PC-3 (cell line): Measurements from ENCODE around the gene SUN1. TPM values are rescaled to one million over a fixed set of nuclear protein-coding genes. Genes with fewer than 3 reads are reported as not detected.
"Not testable (repeated sequence)": the region's sequence is repeated elsewhere in the genome, so short reads cannot be mapped to it uniquely, and the experiment has no call there.

Experiments
- ATAC-seq: fragments of 200-7000 bp; cut with Tn5 transposase; 2 replicates; pipeline ENCODE4 v1.9.1; 2020; ENCODE audit warnings: mild to moderate bottlenecking, moderate library complexity
- BruUV-seq: library from RNA; stranded (reverse); fragments of 400-500 nt; replicated peaks from 2 replicates; lab custom pipeline; 2021; lab: Mats Ljungman, UMichigan
- CTCF ChIA-PET: fragments of 300-600 bp; sonication (Branson Sonifier 250); formaldehyde crosslinking; loops from one replicate; lab custom pipeline; 2022; ENCODE audit warnings: antibody characterized with exemption; lab: Charles Lee
- POLR2A ChIA-PET: fragments of 300-600 bp; sonication (Branson Sonifier 250); formaldehyde crosslinking; loops from one replicate; lab custom pipeline; 2022; ENCODE audit warnings: antibody characterized with exemption; ENCODE audit not compliant: unreplicated experiment; lab: Charles Lee
- DNase-seq: peaks from one replicate; pipeline ENCODE4 v3.0.0-alpha.2; 2015
- H2AFZ ChIP-seq: fragments of 300-600 bp; sonication (generic); 2 replicates; pipeline ENCODE4 v1.6.0; 2016; ENCODE audit warnings: antibody characterized with exemption, low read length
- H3F3A ChIP-seq: fragments of 300-600 bp; sonication (generic); one replicate; pipeline ENCODE4 v1.6.0; 2017; ENCODE audit warnings: antibody characterized with exemption, low read length, control low read depth, mild to moderate bottlenecking; ENCODE audit not compliant: unreplicated experiment
- H3K27ac ChIP-seq: fragments of 300-600 bp; sonication (generic); 2 replicates; pipeline ENCODE4 v1.5.1; 2016; ENCODE audit warnings: mild to moderate bottlenecking, low read length
- H3K27me3 ChIP-seq: fragments of 300-600 bp; sonication (generic); 2 replicates; pipeline ENCODE4 v1.6.1; 2016; ENCODE audit warnings: low read length, mixed read lengths
- H3K36me3 ChIP-seq: fragments of 300-600 bp; sonication (generic); 2 replicates; pipeline ENCODE4 v1.6.1; 2016; ENCODE audit warnings: low read depth, mixed run types, low read length, mixed read lengths
- H3K4me1 ChIP-seq: fragments of 300-600 bp; sonication (generic); 2 replicates; pipeline ENCODE4 v1.5.1; 2016; ENCODE audit warnings: low read length; ENCODE audit not compliant: insufficient read depth
- H3K4me2 ChIP-seq: fragments of 300-600 bp; sonication (generic); 2 replicates; pipeline ENCODE4 v1.6.0; 2016; ENCODE audit warnings: low read length
- H3K4me3 ChIP-seq: fragments of 300-600 bp; sonication (generic); 2 replicates; pipeline ENCODE4 v1.5.1; 2016; ENCODE audit warnings: mild to moderate bottlenecking, low read length, mixed read lengths
- H3K79me2 ChIP-seq: fragments of 300-600 bp; sonication (generic); 2 replicates; pipeline ENCODE4 v1.6.1; 2017; ENCODE audit warnings: low read length, mixed read lengths
- H3K9ac ChIP-seq: fragments of 300-600 bp; sonication (generic); 2 replicates; pipeline ENCODE4 v1.6.0; 2016; ENCODE audit warnings: mild to moderate bottlenecking, low read length
- H3K9me2 ChIP-seq: fragments of 300-600 bp; sonication (generic); replicated peaks from 2 replicates; pipeline ENCODE4 v1.6.1; 2016; ENCODE audit warnings: mixed run types, low read length, mixed read lengths
- H3K9me3 ChIP-seq: fragments of 300-600 bp; sonication (generic); 2 replicates; pipeline ENCODE4 v1.6.1; 2016; ENCODE audit warnings: low read length, mixed read lengths
- H4K20me1 ChIP-seq: fragments of 300-600 bp; sonication (generic); 2 replicates; pipeline ENCODE4 v1.6.1; 2016; ENCODE audit warnings: low read length, mixed read lengths
- EZH2 ChIP-seq: fragments of 300-600 bp; sonication (generic); IDR thresholded peaks from one replicate; pipeline ENCODE4 v1.6.1; 2017; ENCODE audit warnings: antibody characterized with exemption, mild to moderate bottlenecking, low read length; ENCODE audit not compliant: unreplicated experiment
- EZH2phosphoT487 ChIP-seq: fragments of 300-600 bp; sonication (generic); IDR thresholded peaks from 2 replicates; pipeline ENCODE4 v1.6.1; 2018; ENCODE audit warnings: mild to moderate bottlenecking, antibody characterized with exemption, low read length, borderline replicate concordance
- intact Hi-C: fragments of 100-400 bp; cut with micrococcal nuclease; formaldehyde crosslinking; loops from 2 replicates; pipeline ENCODE4 v1.9.0; 2023
- total RNA-seq: library from RNA; depleted of rRNA; stranded (reverse); fragments of >200 nt; gene quantifications from 2 replicates; pipeline ENCODE4 v1.2.3, GENCODE V29; 2014
- TF ChIP-seq, protein P1 (sequence below): fragments of 300-600 bp; sonication (generic); conservative IDR thresholded peaks from 2 replicates; pipeline ENCODE4 v1.5.1; 2017; ENCODE audit warnings: antibody characterized with exemption, low read depth, mild to moderate bottlenecking, low read length

SUN1 gene
- total RNA-seq, 1 experiment from 2014 or later = 92.5 TPM

DNA sequence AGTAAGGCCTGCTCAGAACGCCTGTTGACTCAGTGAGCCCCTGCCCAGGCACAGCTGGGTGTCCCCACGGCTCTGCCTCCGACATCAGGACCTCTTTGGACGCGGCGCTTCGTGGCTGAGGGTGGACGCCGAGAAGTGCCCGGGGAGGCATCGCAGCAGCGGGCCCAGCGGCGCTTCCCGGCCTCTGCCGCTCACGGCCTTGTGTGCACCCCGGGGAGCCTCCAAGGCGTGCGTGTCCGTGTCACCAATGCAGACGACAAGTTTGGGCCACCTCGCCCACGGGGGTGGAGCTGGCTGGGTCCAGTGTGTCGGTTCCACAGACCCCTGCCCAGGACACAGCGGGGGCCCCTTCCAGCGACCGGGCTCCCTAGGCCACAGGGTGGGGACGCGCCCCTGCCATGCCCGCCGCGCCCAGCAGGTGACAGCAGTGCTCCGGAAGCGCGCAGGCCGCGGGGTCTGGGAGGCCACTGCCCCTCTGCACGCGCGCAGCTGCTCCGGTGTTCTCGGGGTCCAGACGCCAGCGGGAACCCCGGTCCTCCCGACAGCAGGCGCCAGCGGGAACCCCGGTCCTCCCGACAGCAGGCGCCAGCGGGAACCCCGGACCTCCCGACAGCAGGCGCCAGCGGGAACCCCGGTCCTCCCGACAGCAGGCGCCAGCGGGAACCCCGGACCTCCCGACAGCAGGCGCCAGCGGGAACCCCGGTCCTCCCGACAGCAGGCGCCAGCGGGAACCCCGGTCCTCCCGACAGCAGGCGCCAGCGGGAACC lies 76.5 kb downstream of the SUN1 start:
- BruUV-seq, H3K79me2 ChIP-seq, intact Hi-C loops, H3K27me3 ChIP-seq, H3K9ac ChIP-seq, H4K20me1 ChIP-seq, H3K9me3 ChIP-seq, H3K36me3 ChIP-seq, H3K4me1 ChIP-seq, H3K27ac ChIP-seq, H3F3A ChIP-seq, H3K9me2 ChIP-seq: not testable (repeated sequence)
- peak overlapping the region; percentile 58 for H3K4me3 ChIP-seq
- TF ChIP-seq, protein P1, sequence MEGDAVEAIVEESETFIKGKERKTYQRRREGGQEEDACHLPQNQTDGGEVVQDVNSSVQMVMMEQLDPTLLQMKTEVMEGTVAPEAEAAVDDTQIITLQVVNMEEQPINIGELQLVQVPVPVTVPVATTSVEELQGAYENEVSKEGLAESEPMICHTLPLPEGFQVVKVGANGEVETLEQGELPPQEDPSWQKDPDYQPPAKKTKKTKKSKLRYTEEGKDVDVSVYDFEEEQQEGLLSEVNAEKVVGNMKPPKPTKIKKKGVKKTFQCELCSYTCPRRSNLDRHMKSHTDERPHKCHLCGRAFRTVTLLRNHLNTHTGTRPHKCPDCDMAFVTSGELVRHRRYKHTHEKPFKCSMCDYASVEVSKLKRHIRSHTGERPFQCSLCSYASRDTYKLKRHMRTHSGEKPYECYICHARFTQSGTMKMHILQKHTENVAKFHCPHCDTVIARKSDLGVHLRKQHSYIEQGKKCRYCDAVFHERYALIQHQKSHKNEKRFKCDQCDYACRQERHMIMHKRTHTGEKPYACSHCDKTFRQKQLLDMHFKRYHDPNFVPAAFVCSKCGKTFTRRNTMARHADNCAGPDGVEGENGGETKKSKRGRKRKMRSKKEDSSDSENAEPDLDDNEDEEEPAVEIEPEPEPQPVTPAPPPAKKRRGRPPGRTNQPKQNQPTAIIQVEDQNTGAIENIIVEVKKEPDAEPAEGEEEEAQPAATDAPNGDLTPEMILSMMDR = peak; percentile 66
- H2AFZ ChIP-seq = peak overlapping the region; percentile 64; the same call in 1 of the 2 replicates
- H3K4me2 ChIP-seq = peak overlapping the region; percentile 78
- ChIA-PET CTCF (interaction anchor here (0.6 kb wide), 1 partner anchor 45 kb away, joined by 3 read pairs; no protein-coding TSS in a partner anchor), POLR2A (interaction anchor here (0.6 kb wide), 1 partner anchor 83 kb away, joined by 17 read pairs; no protein-coding TSS in a partner anchor)
- peak; percentile 80 for ATAC-seq
- peak; percentile 57 for DNase-seq

DNA sequence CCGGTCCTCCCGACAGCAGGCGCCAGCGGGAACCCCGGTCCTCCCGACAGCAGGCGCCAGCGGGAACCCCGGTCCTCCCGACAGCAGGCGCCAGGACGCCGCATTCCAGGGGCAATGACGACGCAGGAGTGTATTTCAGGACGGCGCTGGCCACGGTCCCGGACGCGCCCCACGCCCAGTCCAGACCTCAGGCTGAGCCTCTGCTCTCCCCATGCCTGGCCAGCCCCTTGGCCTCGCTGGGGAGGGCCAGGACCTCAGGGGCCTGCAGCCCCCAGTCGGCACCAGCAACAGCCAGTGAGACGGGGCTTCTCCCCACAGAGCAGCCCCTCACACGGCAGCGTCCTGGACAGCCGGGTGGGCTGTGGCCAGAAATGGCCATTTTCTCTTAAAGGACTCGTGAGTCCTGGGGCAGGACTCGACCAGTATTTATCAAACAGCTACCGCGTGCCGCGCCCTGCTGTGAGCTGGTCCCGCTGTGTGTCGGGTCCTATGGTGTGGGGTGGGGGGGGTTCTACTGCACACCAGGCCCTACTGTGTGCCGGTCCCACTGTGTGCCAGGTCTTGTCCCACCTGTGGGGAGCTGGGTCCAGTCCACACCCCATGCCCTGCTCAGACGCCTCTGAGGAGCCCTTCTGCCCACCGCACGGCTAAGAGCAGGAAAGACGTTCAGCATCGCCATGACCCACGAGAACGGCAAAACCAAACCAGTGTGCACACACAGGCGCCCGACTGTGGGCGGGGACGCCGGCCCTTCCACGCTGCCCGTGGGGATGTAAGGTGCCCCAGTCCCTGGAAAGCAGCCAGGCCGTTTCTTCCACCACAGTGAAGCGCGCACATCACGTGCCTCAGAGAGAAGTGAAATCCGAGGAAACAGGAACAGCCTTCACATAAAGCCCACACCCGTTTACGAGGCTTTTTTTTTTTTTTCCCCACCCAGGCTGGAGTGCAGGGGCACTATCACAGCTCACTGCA lies 77.4 kb downstream of the SUN1 start:
- Histone ChIP-seq H3K4me1 (peaks cover 14% of the 10 kb centered on the region), H3K4me2 (peak overlapping the region; percentile 78), H3K36me3 (no peaks in the 10 kb centered on the region), H3K9me3 (no peaks in the 10 kb centered on the region), H3K9ac (no peak overlapping the region), H4K20me1 (no peaks in the 10 kb centered on the region), H3K4me3 (peak overlapping the region; percentile 58), H3K27ac (no peak overlapping the region), H3F3A (no peaks in the 10 kb centered on the region), H3K9me2 (no peaks in the 10 kb centered on the region), H3K79me2 (no peaks in the 10 kb centered on the region), H3K27me3 (peaks cover 4% of the 10 kb centered on the region; the same call in 1 of the 2 replicates), H2AFZ (peak overlapping the region; percentile 64; the same call in 1 of the 2 replicates)
- TF ChIP-seq, protein P1 = no peak
- TF ChIP-seq EZH2 (no peak), EZH2phosphoT487 (no peak)
- intact Hi-C loops = no loop called here
- peak; percentile 53 for ATAC-seq
- ChIA-PET POLR2A (no interaction called here), CTCF (no interaction called here)
- no TSS peak for BruUV-seq
- peak; percentile 23 for DNase-seq
